VCaP (cell line): Measurements from ENCODE around the gene HAO2.
"Not testable (repeated sequence)": the region's sequence is repeated elsewhere in the genome, so short reads cannot be mapped to it uniquely, and the experiment has no call there.

ENCODE experiments used
- H3K27ac ChIP-seq: fragments of 450-650 bp; 2 replicates; pipeline ENCODE4 v1.5.1; 2017
- TF ChIP-seq, protein P1 (sequence below): fragments of 450-650 bp; conservative IDR thresholded peaks from 2 replicates; pipeline ENCODE4 v1.5.1; 2017; ENCODE audit warnings: mild to moderate bottlenecking, moderate library complexity

Gene HAO2

DNA sequence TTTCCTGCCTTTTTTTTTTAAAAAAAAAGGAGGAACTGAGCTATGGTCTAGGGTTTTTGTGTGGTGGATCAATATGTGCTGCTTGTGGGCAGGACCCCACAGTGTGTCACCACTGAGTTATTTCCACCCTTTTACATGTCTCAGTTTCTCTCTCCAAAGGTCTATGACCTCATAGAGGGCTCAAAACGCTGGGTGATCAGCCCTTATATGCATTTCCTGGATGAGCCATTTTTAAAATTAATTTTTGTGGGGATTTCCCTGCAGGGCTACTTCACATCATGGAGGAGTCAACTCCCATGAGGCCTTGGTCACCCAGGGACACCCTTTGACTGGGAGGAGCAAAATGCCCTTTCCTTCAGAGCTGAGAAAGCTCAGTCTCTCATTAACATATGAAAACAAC, 20.7 kb upstream of the HAO2 start:
- TF ChIP-seq, protein P1, sequence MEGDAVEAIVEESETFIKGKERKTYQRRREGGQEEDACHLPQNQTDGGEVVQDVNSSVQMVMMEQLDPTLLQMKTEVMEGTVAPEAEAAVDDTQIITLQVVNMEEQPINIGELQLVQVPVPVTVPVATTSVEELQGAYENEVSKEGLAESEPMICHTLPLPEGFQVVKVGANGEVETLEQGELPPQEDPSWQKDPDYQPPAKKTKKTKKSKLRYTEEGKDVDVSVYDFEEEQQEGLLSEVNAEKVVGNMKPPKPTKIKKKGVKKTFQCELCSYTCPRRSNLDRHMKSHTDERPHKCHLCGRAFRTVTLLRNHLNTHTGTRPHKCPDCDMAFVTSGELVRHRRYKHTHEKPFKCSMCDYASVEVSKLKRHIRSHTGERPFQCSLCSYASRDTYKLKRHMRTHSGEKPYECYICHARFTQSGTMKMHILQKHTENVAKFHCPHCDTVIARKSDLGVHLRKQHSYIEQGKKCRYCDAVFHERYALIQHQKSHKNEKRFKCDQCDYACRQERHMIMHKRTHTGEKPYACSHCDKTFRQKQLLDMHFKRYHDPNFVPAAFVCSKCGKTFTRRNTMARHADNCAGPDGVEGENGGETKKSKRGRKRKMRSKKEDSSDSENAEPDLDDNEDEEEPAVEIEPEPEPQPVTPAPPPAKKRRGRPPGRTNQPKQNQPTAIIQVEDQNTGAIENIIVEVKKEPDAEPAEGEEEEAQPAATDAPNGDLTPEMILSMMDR: no peak
- peak overlapping the region; percentile 44 for H3K27ac ChIP-seq

DNA sequence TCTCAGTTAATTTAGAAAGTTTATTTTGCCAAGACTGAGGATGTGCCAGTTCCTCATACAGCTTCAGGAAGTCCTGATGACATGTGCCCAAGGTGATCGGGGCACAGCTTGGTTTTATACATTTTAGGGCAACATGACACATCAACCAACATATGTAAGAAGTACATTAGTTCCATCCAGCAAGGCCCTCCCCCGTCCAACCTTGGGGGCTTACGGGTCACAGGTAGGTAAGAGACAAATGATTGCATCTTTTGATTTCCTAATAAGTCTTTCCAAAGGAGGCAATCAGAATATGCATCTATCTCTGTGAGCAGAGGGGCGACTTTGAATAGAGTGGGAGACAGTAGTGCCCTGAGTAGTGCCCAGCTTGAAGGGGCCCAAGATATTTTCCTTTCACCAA, 19.6 kb upstream of the HAO2 start:
- no peak overlapping the region for H3K27ac ChIP-seq
- TF ChIP-seq, protein P1: no peak

DNA sequence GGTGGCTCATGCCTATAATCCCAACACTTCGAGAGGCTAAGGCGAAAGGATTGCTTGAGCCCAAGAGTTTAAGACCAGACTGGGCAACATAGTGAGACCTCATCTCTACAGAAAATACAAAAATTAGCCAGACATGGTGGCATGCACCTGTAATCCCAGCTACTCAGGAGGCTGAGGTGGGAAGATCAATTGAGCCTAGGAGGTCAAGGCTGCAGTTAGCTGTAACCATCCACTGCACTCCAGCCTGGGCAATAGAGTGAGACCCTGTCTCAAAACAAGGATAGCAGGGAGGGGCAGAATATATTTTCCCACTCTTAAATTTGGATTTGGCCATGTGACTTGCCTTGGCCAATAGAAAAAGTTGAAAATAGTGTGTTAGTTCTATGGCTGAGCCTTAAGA, 17.7 kb upstream of the HAO2 start:
- H3K27ac ChIP-seq: not testable (repeated sequence)

DNA sequence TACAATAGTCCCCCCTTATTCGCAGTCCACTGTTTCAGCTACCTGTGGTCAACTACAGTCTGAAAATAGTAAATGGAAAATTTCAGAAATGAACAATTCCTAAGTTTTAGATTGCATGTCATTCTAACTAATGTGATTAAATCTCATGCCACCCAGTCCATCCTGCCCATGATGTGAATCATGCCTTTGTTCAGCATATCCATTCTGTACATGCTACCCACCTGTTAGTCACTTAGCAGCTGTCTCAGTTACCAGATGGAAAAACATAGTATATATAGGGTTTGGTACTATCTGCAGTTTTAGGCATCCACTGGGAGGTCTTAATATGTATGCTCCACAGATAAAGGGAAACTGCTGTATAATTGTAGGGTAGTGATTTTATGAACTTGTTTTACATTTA, 16.6 kb upstream of the HAO2 start:
- TF ChIP-seq, protein P1: no peak
- no peak overlapping the region for H3K27ac ChIP-seq

DNA sequence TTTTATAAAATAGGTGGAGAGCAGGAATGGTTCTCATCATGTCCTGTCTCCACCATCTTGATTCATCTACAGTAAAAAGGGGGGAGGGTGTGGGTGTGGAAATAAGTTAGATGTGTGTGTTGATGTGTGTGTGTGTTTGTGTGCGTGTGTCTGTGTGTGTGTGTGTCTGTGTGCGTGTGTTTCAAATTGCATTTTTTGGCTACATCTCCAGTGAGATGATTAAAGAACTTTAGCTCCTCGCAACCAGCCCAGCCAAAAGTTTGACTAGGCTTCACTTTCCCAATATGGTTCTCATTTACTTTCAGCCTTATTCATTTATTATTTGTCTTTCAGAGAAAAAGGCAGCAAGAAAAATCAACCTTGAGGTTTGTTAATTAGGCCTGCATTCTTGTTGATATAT, 14.7 kb upstream of the HAO2 start:
- TF ChIP-seq, protein P1: no peak
- H3K27ac ChIP-seq: no peak overlapping the region

DNA sequence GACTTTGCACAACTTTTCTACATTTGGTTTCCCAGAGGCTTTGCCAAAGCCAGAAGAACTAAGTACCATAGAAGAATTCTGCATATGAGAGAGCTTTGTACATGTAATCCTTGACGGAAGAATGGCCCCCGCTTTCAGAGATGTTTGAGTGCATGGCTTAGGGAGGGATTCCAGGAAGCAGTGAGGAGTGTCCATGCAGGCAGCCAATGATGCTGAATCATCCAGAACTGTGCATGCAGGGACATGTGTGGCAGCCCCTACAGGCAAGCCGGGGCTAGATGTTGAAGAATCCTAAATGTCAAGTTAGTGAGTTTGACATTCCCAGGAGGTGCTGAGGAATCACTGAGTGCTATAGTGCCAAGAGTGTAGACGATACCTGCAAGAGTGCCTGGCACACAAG, 9.9 kb upstream of the HAO2 start:
- TF ChIP-seq, protein P1: no peak
- H3K27ac ChIP-seq: no peak overlapping the region

DNA sequence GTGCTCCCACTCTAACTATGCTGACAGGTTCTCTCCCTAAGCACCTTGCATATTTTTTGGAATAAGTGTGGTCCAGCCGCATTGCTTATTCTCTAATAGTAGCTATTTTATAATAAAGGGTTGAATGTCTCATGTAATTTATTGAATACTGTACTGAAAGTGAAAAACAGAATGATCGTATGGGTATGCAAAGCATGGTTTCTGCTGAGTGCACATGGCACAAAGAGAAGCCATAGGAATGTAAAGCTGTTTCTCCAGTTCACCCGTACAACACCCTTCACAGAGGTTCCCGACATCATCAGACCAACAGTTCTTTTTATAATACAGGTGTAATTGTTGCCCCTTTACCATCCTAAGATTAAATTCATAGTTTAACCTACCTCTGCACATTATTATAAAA, 8.9 kb upstream of the HAO2 start:
- TF ChIP-seq, protein P1: no peak

DNA sequence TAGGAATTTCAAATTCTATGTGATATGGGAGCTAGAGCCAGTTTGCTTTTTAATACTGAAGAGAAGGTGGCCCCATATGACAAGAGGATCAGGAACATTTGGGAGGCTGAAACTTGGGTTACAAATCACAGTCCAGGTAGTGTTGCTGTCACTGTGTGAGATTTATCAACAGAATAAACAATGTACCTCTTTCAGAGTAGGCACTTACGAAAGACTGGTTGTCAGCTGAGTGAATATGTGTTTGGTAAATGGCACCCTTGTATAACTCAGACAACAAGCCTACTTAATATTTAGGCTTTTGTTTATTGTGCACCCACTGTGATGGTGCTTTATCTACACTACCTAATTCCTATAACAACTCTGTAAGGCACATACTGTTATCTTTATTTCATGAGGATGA, 7.4 kb upstream of the HAO2 start:
- H3K27ac ChIP-seq: no peak overlapping the region
- TF ChIP-seq, protein P1: no peak

More for the DNA sequence above, 8.9 kb upstream of the HAO2 start:
- H3K27ac ChIP-seq: no peak overlapping the region
